Activated T-cell treated with anti-CD3 and anti-CD28 coated beads, Interleukin-2, amount 50 U/mL, for 1 hour (primary cell): ENCODE measurements around the gene HAND2.

Source experiments
- DNase-seq: peaks from one replicate; pipeline ENCODE4 v3.0.0-alpha.2; 2020

Gene HAND2

DNA sequence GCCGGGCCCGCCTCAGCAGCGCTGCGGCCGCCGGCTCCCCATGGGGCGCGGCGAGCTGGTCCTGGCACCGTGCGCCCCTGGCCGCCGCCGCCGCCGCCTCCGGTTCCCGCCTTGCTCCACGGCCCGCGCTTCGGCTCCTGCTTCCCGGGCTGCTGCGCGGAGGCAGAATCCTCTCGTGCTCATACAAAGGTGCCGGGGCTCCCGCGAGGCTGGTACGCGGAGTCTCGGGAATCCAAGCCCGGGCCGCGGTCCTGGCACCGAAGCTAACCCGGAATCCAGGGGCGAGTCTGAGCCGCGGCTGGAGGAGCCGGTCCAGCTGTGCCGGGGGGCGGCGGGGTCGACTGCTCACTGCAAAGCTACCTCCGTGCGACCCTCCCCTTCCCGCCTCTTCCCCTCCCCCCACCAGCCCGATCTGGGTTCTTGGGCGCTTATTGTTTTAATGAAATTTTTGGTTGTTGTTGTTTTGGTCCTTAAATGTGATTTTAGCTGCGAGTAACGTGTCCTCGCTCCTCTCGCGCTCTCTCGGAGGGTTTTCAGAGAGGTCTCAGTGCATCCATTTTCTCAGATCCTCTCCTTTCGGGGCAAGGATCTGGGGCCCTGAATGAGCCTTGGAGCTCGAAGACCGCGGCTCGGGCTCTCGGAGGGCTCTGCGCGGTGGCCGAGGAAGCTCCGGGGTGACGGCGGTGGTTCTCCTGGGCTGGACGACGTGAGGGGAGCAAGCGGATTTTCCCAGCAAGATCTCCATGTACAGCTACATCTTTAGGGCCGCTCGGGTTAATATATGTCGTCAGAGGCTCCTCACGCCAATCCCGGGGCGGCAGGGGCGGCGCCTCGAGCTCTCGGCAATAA lies at the start of gene HAND2:
Gene HAND2 (minus strand): TSS at position 753 of the 849 bp plus-strand sequence. CDS start 940 bp downstream, outside the sequence.
- DNase-seq, result no peak

GRCh38 chr4:173578956-173579355 lies 48.9 kb upstream of the HAND2 start:
- DNase-seq, result no peak

DNA sequence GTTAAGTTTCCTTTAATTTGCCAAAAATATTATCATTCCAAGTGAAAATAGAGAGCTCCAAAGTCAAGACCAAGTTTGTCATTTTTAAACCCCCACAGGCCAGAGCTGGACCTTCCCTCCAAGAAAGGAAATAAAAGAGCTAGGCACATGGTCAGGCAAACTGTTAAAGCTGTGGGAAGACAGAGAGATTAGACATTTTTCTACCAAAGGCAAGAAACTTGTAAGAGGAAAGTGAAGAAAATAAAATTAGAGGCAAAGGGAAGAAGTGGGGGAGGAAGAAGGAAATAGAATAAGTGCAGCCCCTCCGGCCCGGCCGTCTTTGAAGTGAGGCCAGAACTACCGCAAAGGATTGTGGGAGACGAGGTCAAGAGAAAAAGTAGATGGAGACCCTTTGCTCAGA lies 47.9 kb upstream of the HAND2 start:
- DNase-seq, result no peak

DNA sequence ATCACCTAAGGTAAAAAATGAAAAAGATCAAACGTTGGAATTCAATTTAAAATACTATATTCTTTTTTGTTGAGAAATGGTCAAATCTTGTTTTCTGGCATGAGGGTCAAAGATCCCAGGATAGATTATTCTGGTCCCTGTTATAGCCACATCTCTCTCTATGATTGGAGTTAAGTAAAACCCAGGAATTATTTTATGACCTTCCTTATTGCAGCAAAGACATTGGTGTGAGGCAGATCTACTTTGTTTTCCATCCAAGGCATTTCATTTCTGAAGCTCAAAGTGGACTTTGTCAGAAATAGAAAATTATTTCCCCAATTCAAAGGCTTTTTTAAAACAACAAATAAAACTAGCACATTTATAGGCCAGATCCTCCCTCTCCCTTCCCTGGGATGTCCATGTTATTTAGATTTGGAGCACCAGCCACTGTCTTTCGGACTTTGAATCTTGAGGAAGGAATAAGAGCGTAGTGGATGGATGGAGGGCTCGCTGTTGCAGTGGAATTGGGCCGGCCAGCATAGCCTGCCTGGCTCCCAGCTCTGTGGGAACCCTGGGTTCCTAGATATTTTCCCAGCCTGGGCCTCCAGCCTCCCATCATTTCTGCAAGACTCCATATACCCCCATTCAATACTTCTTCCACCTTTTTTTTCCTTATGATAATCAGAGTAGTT lies 45.6 kb upstream of the HAND2 start:
- DNase-seq, result no peak

GRCh38 chr4:173573725-173574124 lies 43.7 kb upstream of the HAND2 start:
- no peak for DNase-seq

- no peak for DNase-seq
These were observed 43.3 kb upstream of the HAND2 start for GRCh38 chr4:173573286-173573685.

- DNase-seq, result no peak
These were observed 42.6 kb upstream of the HAND2 start for GRCh38 chr4:173572493-173573129.

DNA sequence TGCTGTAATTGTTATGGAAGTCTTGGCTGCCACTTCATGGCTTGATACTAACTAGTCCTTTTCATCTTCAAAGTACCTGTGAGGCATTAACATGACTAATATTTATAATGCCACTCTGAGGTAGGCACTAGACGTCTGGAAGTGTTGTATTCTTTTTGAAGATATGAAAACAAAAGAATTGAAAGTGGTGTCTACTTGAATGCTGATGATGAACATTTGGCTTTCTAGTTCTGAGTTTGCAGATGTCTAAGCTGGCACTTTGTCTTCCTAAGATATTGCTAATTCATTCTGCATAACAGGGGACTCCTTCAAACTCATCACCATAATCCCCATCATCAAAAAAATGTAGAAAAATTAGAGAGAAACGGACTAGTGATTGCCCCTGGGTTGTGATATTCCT lies 41.6 kb upstream of the HAND2 start:
- DNase-seq, result no peak

GRCh38 chr4:173565281-173565680 lies 35.3 kb upstream of the HAND2 start:
- no peak for DNase-seq

DNA sequence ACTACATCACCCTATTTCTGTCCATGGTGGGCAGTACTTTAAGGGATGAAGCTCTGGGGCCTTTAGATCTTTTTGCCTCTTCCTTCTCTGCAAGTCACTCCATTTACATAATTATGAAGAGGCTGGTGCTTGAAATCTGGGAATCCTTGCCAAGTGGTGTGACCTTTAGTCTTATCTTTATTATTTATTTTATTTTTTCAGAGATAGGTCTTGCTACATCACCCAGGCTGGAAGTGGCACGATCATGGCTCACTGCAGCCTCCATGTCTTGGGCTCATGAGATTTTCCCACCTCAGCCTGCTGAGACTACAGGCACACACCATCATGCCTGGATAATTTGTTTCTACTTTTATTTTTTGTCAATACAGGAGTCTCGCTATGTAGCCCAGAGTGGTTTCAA lies 34.4 kb upstream of the HAND2 start:
- DNase-seq, result no peak

- DNase-seq, result no peak
These were observed 30.9 kb upstream of the HAND2 start for GRCh38 chr4:173560896-173561295.

DNA sequence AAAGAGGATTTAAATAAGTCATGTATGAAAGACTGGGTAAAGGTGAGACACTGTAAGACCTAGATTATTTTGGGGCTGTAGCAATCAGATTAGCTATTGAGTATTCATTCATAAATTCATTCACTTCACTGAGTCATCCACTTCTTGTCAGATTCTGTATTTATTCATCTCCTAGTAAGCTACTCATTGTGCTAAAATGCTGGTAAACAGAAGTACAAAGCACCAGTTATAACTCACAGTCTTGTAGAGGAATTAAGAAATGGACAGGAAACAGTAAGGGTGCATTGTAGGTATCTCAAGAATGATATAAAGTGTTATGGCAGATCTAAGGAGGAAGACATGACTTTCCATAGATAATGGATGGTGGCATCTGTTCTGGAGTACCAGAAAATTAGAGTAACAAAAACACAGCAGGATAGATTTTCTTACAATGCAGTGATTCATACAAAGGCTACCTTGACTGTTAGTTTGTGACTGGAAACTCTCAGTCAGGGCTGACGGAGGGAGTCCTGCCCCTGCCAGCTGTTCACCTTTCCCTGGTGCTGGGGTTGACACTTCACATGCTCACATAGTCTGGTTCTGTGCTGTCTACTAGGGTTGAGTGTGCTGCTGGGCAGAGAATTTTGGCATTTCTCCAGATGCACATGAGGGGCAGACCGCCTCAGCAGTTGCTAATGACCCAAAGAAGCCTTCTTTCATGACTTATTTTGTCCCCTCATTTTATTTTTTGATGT lies 26.5 kb upstream of the HAND2 start:
- no peak for DNase-seq

DNA sequence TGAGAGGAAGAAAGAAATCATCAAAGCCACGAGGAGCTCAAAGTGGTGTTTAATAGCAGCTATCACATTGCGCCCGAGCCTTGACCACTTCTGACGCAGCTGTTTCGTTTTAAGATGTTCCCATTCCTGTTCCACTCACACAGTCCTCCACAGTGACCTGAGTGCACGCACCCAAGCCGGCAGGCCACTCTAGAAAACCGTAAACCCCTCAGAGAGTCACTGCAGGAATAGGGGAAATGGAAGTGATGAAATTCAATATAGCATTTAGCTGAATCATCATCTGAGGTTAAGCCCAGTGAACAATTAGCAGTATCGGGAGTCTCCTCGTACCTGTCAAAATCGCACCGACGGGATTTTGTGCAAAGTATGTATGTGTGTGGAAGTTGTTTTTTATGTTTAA lies 17.9 kb upstream of the HAND2 start:
- no peak for DNase-seq

GRCh38 chr4:173546776-173547175 lies 16.7 kb upstream of the HAND2 start:
- DNase-seq, result no peak

- DNase-seq, result no peak
These were observed 15.4 kb upstream of the HAND2 start for GRCh38 chr4:173545440-173545839.

- no peak for DNase-seq
These were observed 13.2 kb upstream of the HAND2 start for GRCh38 chr4:173543266-173543665.

GRCh38 chr4:173539986-173540385 lies 10.0 kb upstream of the HAND2 start:
- no peak for DNase-seq

DNA sequence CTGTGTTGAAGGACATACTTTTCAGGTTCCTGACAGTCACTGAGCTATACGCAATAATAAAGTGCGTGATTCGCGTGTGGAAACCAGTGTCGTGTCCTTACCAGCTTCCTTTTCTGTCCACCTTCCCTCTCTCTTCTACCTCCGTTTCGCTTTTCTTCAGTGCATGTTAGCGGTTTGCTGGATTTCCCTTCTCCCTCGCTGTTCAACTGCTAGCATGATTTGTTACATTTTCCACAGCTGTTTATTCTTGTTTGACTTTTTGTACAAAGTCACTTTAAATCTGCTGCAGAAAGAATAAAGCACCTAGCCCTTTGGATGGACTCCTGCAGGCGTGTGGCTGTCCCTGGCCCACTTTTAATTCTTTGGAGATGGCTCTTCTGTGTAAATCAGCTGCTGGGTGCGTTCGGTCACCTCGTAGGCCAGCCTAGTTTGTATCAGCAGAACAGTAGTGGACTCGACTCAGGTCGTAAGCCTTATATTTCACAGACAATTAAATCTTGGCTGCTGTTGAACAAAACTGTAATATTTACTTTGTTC lies 8.9 kb upstream of the HAND2 start:
- no peak for DNase-seq

- DNase-seq, result no peak
These were observed 8.3 kb upstream of the HAND2 start for GRCh38 chr4:173538148-173538908.

- DNase-seq, result no peak
These were observed 7.7 kb upstream of the HAND2 start for GRCh38 chr4:173537613-173538147.

- DNase-seq, result no peak
These were observed 6.9 kb upstream of the HAND2 start for GRCh38 chr4:173536808-173537429.
